GM10266 (cell line): Measurements from ENCODE around the gene TIMM22.

Experiments used
- DNase-seq: peaks from one replicate; pipeline ENCODE4 v3.0.0; 2012; ENCODE audit errors: extremely low spot score
- CTCF ChIP-seq: IDR thresholded peaks from 2 replicates; pipeline ENCODE4 v1.5.1; 2012; ENCODE audit warnings: mild to moderate bottlenecking, low read depth; ENCODE audit not compliant: control insufficient read depth, insufficient read depth; ENCODE audit errors: missing control alignments

Gene TIMM22

GRCh38 chr17:956905-957304, 40.0 kb upstream of the TIMM22 start:
- TF ChIP-seq CTCF: no peak
- DNase-seq: no peak

GRCh38 chr17:957856-958421, 39.0 kb upstream of the TIMM22 start:
- no peak for TF ChIP-seq CTCF
- DNase-seq: no peak

GRCh38 chr17:958712-959451, 38.0 kb upstream of the TIMM22 start:
- no peak for DNase-seq
- TF ChIP-seq CTCF: no peak

GRCh38 chr17:962166-962565, 34.8 kb upstream of the TIMM22 start:
- TF ChIP-seq CTCF: no peak
- no peak for DNase-seq

- no peak for DNase-seq
- no peak for TF ChIP-seq CTCF
Measured at GRCh38 chr17:962670-963069, 34.3 kb upstream of the TIMM22 start.

- TF ChIP-seq CTCF: no peak
- DNase-seq: no peak
Measured at GRCh38 chr17:964876-965275, 32.1 kb upstream of the TIMM22 start.

- no peak for DNase-seq
- no peak for TF ChIP-seq CTCF
Measured at GRCh38 chr17:965311-965989, 31.5 kb upstream of the TIMM22 start.
